ENCODE measurements around the gene ZNF148. TPM values are rescaled to one million over a fixed set of nuclear protein-coding genes. Genes with fewer than 3 reads are reported as not detected.

The ZNF148 gene
- total and polyA plus RNA-seq, 2 of the 4 experiments (the other 2 are of a cell fraction): 9.4 to 65.2 TPM

- Histone ChIP-seq H2BK120ac (ENCODE audit: low read depth, low read length) (no peak overlapping the region), H2BK20ac (ENCODE audit: low read depth, low read length) (no peak overlapping the region), H4K8ac (ENCODE audit: low read depth in 2 of 2, low read length in 2 of 2) (peak overlapping the region in 1 of 2 experiments; percentile 61; a peak in 2 of 4 replicates), H3K27me3 (ENCODE audit: control insufficient read depth, insufficient read depth, low read length) (no peaks in the 10 kb centered on the region), H3K56ac (ENCODE audit: extremely low read depth, insufficient read depth, low read length) (no peak overlapping the region), H3K9me3 (ENCODE audit: control insufficient read depth, insufficient read depth, low read length) (no peaks in the 10 kb centered on the region; the same call in 1 of the 2 replicates), H3K27ac (ENCODE audit: insufficient read depth, low read length) (no peak overlapping the region), H4K5ac (ENCODE audit: low read depth, low read length) (no peak overlapping the region), H3K79me1 (ENCODE audit: low read depth in 1 of 2, low read length in 2 of 2) (no peaks in the 10 kb centered on the region), H3K9me1 (ENCODE audit: insufficient read depth, low read length) (no peaks in the 10 kb centered on the region; the same call in 1 of the 2 replicates), H3K4me2 (ENCODE audit: low read depth, low read length) (no peak overlapping the region), H4K91ac (ENCODE audit: insufficient read depth, low read depth, low read length) (no peak overlapping the region), H3K4me3 (ENCODE audit: insufficient read depth, low read depth, low read length) (no peak overlapping the region), H3K23ac (ENCODE audit: low read depth, low read length) (no peak overlapping the region), H2AFZ (replicated peaks; ENCODE audit: low read length, poor library complexity) (peak overlapping the region; percentile 69), H2BK5ac (ENCODE audit: low read depth, low read length, poor library complexity, severe bottlenecking) (no peak overlapping the region), H2BK15ac (ENCODE audit: low read depth, low read length) (no peak overlapping the region; the same call in 2 of the 3 replicates), H2AK5ac (ENCODE audit: low read depth, low read length) (peak overlapping the region; percentile 27; the same call in 1 of the 2 replicates), H3K4me1 (ENCODE audit: control insufficient read depth, insufficient read depth, low read length) (peaks cover 13% of the 10 kb centered on the region; the same call in 1 of the 2 replicates), H3K9ac (ENCODE audit: low read depth, low read length) (no peak overlapping the region), H3K4ac (ENCODE audit: low read depth, low read length) (peak overlapping the region; percentile 37; the same call in 1 of the 2 replicates), H2AK9ac (replicated peaks; ENCODE audit: low read depth, low read length, poor library complexity) (peak overlapping the region; percentile 50), H4K20me1 (ENCODE audit: insufficient read depth, low read length) (no peaks in the 10 kb centered on the region), H3K18ac (ENCODE audit: low read depth, low read length) (no peak overlapping the region; the same call in 1 of the 2 replicates), H3K36me3 (ENCODE audit: control insufficient read depth, insufficient read depth, low read length) (no peaks in the 10 kb centered on the region), H3K14ac (replicated peaks; ENCODE audit: low read depth, low read length) (0 out of 2 replicates have a peak overlapping the region, but pooled peaks have one; percentile 16)
- intact Hi-C loops (cut with micrococcal nuclease) (no loop called here), in situ Hi-C loops (cut with MboI; ENCODE audit: low sequenced_read_pairs) (no loop called here), dilution Hi-C loops (cut with HindIII; ENCODE audit: low sequenced_read_pairs, unreplicated experiment) (no loop called here)
- BruUV-seq (replicated peaks): no TSS peak
- TF ChIP-seq FOS (IDR thresholded peaks at IDR 0.05; ENCODE audit: low read depth, low read length) (no peak), RAD21 (IDR thresholded peaks at IDR 0.05; ENCODE audit: low read length) (no peak), MAZ (IDR thresholded peaks at IDR 0.05; ENCODE audit: borderline replicate concordance, low read depth, low read length) (no peak), ELK1 (IDR thresholded peaks at IDR 0.05; ENCODE audit: borderline replicate concordance, low read depth, low read length) (no peak), POLR2A (IDR thresholded peaks at IDR 0.05; ENCODE audit: low read depth, low read length) (no peak), SMC3 (IDR thresholded peaks at IDR 0.05; ENCODE audit: low read depth, low read length) (no peak), CEBPB (IDR thresholded peaks at IDR 0.05; ENCODE audit: low read depth, low read length) (no peak), MXI1 (IDR thresholded peaks at IDR 0.05; ENCODE audit: borderline replicate concordance, low read depth, low read length) (no peak), RFX5 (IDR thresholded peaks at IDR 0.05; ENCODE audit: low read depth, low read length) (no peak), RCOR1 (IDR thresholded peaks at IDR 0.05; ENCODE audit: insufficient replicate concordance, low read length) (no peak), MAFK (IDR thresholded peaks at IDR 0.05; ENCODE audit: low read depth, low read length) (no peak), CHD1 (IDR thresholded peaks at IDR 0.05; ENCODE audit: low read depth, low read length) (no peak), BHLHE40 (IDR thresholded peaks at IDR 0.05; ENCODE audit: low read depth, low read length) (no peak), NFE2L2 (IDR thresholded peaks at IDR 0.05; ENCODE audit: low read depth, low read length) (no peak)
- TF ChIP-seq, protein P1, sequence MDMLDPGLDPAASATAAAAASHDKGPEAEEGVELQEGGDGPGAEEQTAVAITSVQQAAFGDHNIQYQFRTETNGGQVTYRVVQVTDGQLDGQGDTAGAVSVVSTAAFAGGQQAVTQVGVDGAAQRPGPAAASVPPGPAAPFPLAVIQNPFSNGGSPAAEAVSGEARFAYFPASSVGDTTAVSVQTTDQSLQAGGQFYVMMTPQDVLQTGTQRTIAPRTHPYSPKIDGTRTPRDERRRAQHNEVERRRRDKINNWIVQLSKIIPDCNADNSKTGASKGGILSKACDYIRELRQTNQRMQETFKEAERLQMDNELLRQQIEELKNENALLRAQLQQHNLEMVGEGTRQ (IDR thresholded peaks at IDR 0.05; ENCODE audit: low read depth, low read length): no peak
- CTCF ChIA-PET: interaction anchor here (1.0 kb wide), 1 partner anchor 19 kb away, joined by 3 read pairs; no protein-coding TSS in a partner anchor
- POLR2A ChIA-PET (ENCODE audit: unreplicated experiment): no interaction called here
- DNase-seq (no peak), ATAC-seq (ENCODE audit: low read depth) (no peak)
- whole genome bisulfite sequencing, 2 experiments (ENCODE audit: extremely low coverage in 2 of 2, insufficient read length in 1 of 2): 95% methylated on average over 9 of the region's 20 CpGs; no CpG with 5 or more reads in 1 of the 2 experiments
These were observed 188.1 kb downstream of the ZNF148 start for GRCh38 chr3:125186800-125187598.

All from IMR-90 (cell line).